Stimulated activated CD4-positive, alpha-beta T cell treated with anti-CD3 and anti-CD28 coated beads, Interleukin-2, amount 100 ng/mL, for 48 hours (primary cell): ENCODE measurements around the gene CD19.
"Not testable (repeated sequence)": the region's sequence is repeated elsewhere in the genome, so short reads cannot be mapped to it uniquely, and the experiment has no call there.

ENCODE experiments used
- DNase-seq, 2 donors: peaks; one replicate each; pipeline ENCODE4 v3.0.0-alpha.2; 2020

Gene CD19

GRCh38 chr16:28937222-28937876, 5.6 kb downstream of the CD19 start:
- DNase-seq: no peak

GRCh38 chr16:28938721-28939120, 7.0 kb downstream of the CD19 start:
- DNase-seq: no peak

- not testable (repeated sequence) for DNase-seq
Measured at GRCh38 chr16:28939825-28940224, 8.1 kb downstream of the CD19 start.

- no peak for DNase-seq
Measured at GRCh38 chr16:28943281-28943680, 11.5 kb downstream of the CD19 start.

- DNase-seq: no peak
Measured at GRCh38 chr16:28946681-28947080, 14.9 kb downstream of the CD19 start.

- DNase-seq: peak; percentile 100
Measured at GRCh38 chr16:28950648-28951409, 19.1 kb downstream of the CD19 start, which contains the start of gene NFATC2IP. TSS of gene NFATC2IP (plus strand) at chr16:28950937. CDS start at chr16:28951012, 75 bp downstream.

- no peak for DNase-seq
Measured at GRCh38 chr16:28951410-28951943, 19.7 kb downstream of the CD19 start.

GRCh38 chr16:28958216-28958615, 26.4 kb downstream of the CD19 start:
- DNase-seq: no peak

GRCh38 chr16:28958836-28959235, 27.1 kb downstream of the CD19 start:
- no peak for DNase-seq

GRCh38 chr16:28964072-28964471, 32.3 kb downstream of the CD19 start:
- no peak for DNase-seq

GRCh38 chr16:28964496-28964895, 32.7 kb downstream of the CD19 start:
- no peak for DNase-seq

GRCh38 chr16:28967156-28967555, 35.4 kb downstream of the CD19 start:
- DNase-seq: no peak

- DNase-seq: not testable (repeated sequence)
Measured at GRCh38 chr16:28969696-28970095, 37.9 kb downstream of the CD19 start.

GRCh38 chr16:28974007-28974436, 42.3 kb downstream of the CD19 start:
- peak in 1 of 2 donors; percentile 38 for DNase-seq

GRCh38 chr16:28974437-28975157, 42.8 kb downstream of the CD19 start, which contains the start of gene SPNS1:
TSS of gene SPNS1 (plus strand) at chr16:28974778. CDS start at chr16:28975152, 374 bp downstream.
- DNase-seq: peak; percentile 91 to 93

- no peak for DNase-seq
Measured at GRCh38 chr16:28975158-28975599, 43.4 kb downstream of the CD19 start.

- no peak for DNase-seq
Measured at GRCh38 chr16:28977703-28978662, 46.2 kb downstream of the CD19 start.

GRCh38 chr16:28980330-28980729, 48.6 kb downstream of the CD19 start:
- not testable (repeated sequence) for DNase-seq

- no peak for DNase-seq
Measured at GRCh38 chr16:28980929-28981328, 49.2 kb downstream of the CD19 start.

- peak; percentile 64 to 73 for DNase-seq
Measured at GRCh38 chr16:28981517-28981916, 49.7 kb downstream of the CD19 start.

GRCh38 chr16:28982418-28982817, 50.6 kb downstream of the CD19 start:
- no peak for DNase-seq

GRCh38 chr16:28982949-28983348, 51.2 kb downstream of the CD19 start:
- no peak for DNase-seq
